Adrenal gland (tissue), 12 donors: Measurements from ENCODE around the gene C9orf50. TPM values are rescaled to one million over a fixed set of nuclear protein-coding genes. Genes with fewer than 3 reads are reported as not detected.

ENCODE experiments used
- DNase-seq, 7 donors: peaks; one replicate each; pipeline ENCODE4 v3.0.0-alpha.2; 2019 to 2020
- H3K27ac ChIP-seq, 5 donors: fragments of 200-600 bp; sonication (generic) in 4 of 5; 1 replicate in 3 of 5; 2 replicates in 2 of 5; pipeline versions ENCODE4 v1.5.1 to v1.8.0; 2016 to 2020; ENCODE audit warnings: mild to moderate bottlenecking in 1 of 5
- H3K27me3 ChIP-seq: fragments of 200-600 bp; 2 replicates; pipeline ENCODE4 v1.8.0; 2021
- H3K36me3 ChIP-seq, 2 donors: fragments of 200-600 bp; replicated peaks in 1 of 2; 1 replicate in 1 of 2; 2 replicates in 1 of 2; pipeline versions ENCODE4 v1.5.1 to v1.8.0; 2018 to 2022
- H3K4me1 ChIP-seq, 2 donors: fragments of 200-600 bp; replicated peaks in 1 of 2; 1 replicate in 1 of 2; 2 replicates in 1 of 2; pipeline versions ENCODE4 v1.5.1 to v1.8.0; 2018 to 2021
- H3K4me3 ChIP-seq, 4 donors: fragments of 200-600 bp; sonication (generic) in 3 of 4; one replicate each; pipeline ENCODE4 v1.5.1; 2016 to 2018
- H3K9me3 ChIP-seq, 3 donors: fragments of 200-600 bp; sonication (generic) in 1 of 3; replicated peaks in 1 of 3; 1 replicate in 2 of 3; 2 replicates in 1 of 3; pipeline versions ENCODE4 v1.5.1 to v1.8.0; 2016 to 2021
- CTCF ChIP-seq, 6 experiments: fragments of 450-650 bp in 4 of 6; fragments of 200-600 bp in 2 of 6; sonication (generic) in 1 of 6; IDR thresholded peaks; 1 replicate in 5 of 6; 2 replicates in 1 of 6; pipeline versions ENCODE4 v1.5.1 to v1.8.0; 2016 to 2021; ENCODE audit warnings: antibody characterized with exemption in 6 of 6, mild to moderate bottlenecking in 2 of 6, moderate library complexity in 1 of 6
- POLR2A ChIP-seq, 2 donors: fragments of 450-650 bp; IDR thresholded peaks; one replicate each; pipeline ENCODE4 v1.6.1; 2017; ENCODE audit warnings: antibody characterized with exemption in 2 of 2, mild to moderate bottlenecking in 2 of 2, moderate library complexity in 1 of 2
- whole genome bisulfite sequencing, 4 donors: extraction: QIAGEN DNeasy Blood & Tissue Kit in 2 of 4; methylation state at CpG; one replicate each; pipeline versions ENCODE4 v1.1.5 to v1.1.7; 2013 to 2017; 5-methylcytosine and 5-hydroxymethylcytosine counted together
- intact Hi-C, 2 donors: fragments of 100-400 bp; cut with DNase I; formaldehyde crosslinking; loops; one replicate each; pipeline versions ENCODE4 v1.14.1 to v1.15.0; 2022 to 2023
- polyA plus RNA-seq, 3 donors: library from polyadenylated mRNA; stranded (reverse); fragments of 200-250 nt in 2 of 3; fragments of 350-450 nt in 1 of 3; fragmentation: Illumina TruSeq in 1 of 3; extraction: RNeasy Lipid Tissue Mini Kit (QIAGEN cat#74804) in 1 of 3; gene quantifications; one replicate each; pipeline ENCODE4 v1.2.3, GENCODE V29; 2013 to 2014
- total RNA-seq, 9 donors: library from RNA; depleted of rRNA in 4 of 9; stranded (reverse); fragments of >200 nt in 4 of 9; fragments of 120-200 nt in 1 of 9; fragmentation: NEBNext Ultra II Directional in 1 of 9; extraction: Animal tissue kit (Norgen Biotek cat#: 25700) in 1 of 9; gene quantifications; one replicate each; pipeline versions ENCODE4 v1.1.0 to v1.2.4, GENCODE V29; 2013 to 2023
- donor health status: healthy with polysubstance abuse.
- donor health status: Bipolar disorder and iron deficiency.
- donor health status: DM: yes; HTN: yes; CAD: no.
- donor health status: DM: no; HTN: no; CAD: no.
- donor health status: DM: no; HTN: no; CAD: no.
- donor health status: DM: yes; HTN: yes; CAD: no.

The C9orf50 gene
- total and polyA plus RNA-seq, 12 donors: 0.11 to 0.74 (median 0.37) TPM; not detected in 7

DNA sequence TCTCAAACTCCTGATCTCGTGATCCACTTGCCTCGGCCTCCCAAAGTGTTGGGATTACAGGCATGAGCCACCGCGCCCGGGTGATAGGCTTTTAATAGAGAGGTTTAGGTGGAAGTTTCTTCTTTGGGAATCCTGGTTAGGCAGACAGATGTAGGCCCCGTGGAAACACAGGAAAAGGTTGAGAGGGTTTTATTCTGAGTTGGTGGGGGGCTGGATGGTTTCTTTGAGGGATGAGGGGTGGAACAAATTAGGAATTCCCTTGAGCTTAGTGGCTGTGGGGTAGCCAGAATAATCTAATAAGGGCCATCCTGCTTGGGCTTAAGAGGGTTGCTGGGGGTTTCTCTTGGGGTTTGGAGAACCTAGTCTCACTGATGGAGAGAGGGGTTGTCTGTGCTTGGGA is 30.4 kb downstream of the C9orf50 start:
- DNase-seq: no peak
- H3K9me3 ChIP-seq: no peaks in the 10 kb centered on the region
- no peaks in the 10 kb centered on the region for H3K36me3 ChIP-seq
- TF ChIP-seq CTCF (IDR thresholded peaks at IDR 0.05) (no peak), POLR2A (IDR thresholded peaks at IDR 0.05) (no peak)
- H3K27ac ChIP-seq: no peak overlapping the region
- H3K4me3 ChIP-seq: no peak overlapping the region
- intact Hi-C loops: no loop called here
- no peaks in the 10 kb centered on the region for H3K27me3 ChIP-seq
- 88 to 94% (median 91%) methylated on average over 6 of the region's 6 CpGs for WGBS, 4 donors
- no peaks in the 10 kb centered on the region for H3K4me1 ChIP-seq

DNA sequence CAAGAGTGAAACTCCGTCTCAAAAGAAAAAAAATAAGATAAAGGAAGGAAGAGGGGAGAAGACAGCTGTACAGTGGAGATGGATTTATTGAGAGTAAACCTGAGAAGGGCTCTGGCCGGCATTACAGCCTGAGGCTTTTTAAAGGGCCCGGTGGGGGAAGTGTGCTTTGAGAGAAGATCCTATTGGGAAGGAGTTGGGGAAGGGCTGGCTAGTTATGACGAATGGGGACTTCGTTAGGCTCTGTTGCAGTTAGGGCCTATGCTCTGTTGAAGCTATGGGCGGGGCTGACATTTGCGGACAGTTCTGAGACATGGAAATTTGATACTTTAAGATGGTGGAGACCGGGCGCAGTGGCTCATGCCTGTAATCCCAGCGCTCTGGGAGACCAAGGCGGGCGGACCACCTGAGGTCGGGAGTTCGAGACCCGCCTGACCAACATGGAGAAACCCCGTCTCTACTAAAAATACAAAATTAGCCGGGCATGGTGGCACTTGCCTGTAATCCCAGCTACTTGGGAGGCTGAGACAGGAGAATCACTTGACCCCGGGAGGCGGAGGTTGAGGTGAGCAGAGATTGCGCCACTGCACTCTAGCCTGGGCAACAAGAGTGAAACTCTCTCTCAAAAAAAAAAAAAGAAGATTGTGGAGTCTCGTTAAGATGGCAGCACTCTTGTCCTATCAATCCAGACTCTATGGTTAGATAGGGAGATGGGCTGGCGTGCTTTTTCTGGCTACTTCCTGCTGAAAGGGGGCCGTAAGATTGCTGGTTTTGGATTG is 33.2 kb downstream of the C9orf50 start:
- H3K4me1 ChIP-seq: peaks cover 0 to 5% of the 10 kb centered on the region in 2 donors
- H3K27me3 ChIP-seq: no peaks in the 10 kb centered on the region
- peak in 2 of 7 donors; percentile 56 to 75 for DNase-seq
- no peak overlapping the region for H3K27ac ChIP-seq
- H3K36me3 ChIP-seq: no peaks in the 10 kb centered on the region
- H3K9me3 ChIP-seq: no peaks in the 10 kb centered on the region
- TF ChIP-seq CTCF (IDR thresholded peaks at IDR 0.05): no peak
- TF ChIP-seq POLR2A (IDR thresholded peaks at IDR 0.05): no peak
- intact Hi-C loops: no loop called here
- 75 to 86% (median 85%) methylated on average over 23 of the region's 23 CpGs for WGBS, 4 donors
- no peak overlapping the region for H3K4me3 ChIP-seq

- Histone ChIP-seq H3K4me1 (peaks cover 0 to 5% of the 10 kb centered on the region in 2 donors), H3K4me3 (no peak overlapping the region), H3K36me3 (no peaks in the 10 kb centered on the region), H3K27me3 (no peaks in the 10 kb centered on the region), H3K9me3 (no peaks in the 10 kb centered on the region), H3K27ac (no peak overlapping the region)
- no peak for DNase-seq
- intact Hi-C loops: no loop called here
- no peak for TF ChIP-seq POLR2A (IDR thresholded peaks at IDR 0.05)
- TF ChIP-seq CTCF (IDR thresholded peaks at IDR 0.05): no peak
- WGBS, 4 donors: 75 to 87% (median 82%) methylated on average over 4 to 8 of the region's 8 CpGs
Measured at GRCh38 chr9:129586685-129587084, 34.2 kb downstream of the C9orf50 start.

- H3K27ac ChIP-seq: no peak overlapping the region
Measured at GRCh38 chr9:129586245-129586644, 34.7 kb downstream of the C9orf50 start.

More at GRCh38 chr9:129586245-129586644, 34.7 kb downstream of the C9orf50 start:
- TF ChIP-seq CTCF (IDR thresholded peaks at IDR 0.05) (no peak), POLR2A (IDR thresholded peaks at IDR 0.05) (no peak)
- WGBS, 4 donors: 82 to 96% (median 89%) methylated on average over 1 of the region's 1 CpG
- Histone ChIP-seq H3K9me3 (no peaks in the 10 kb centered on the region), H3K4me3 (no peak overlapping the region), H3K4me1 (peaks cover 0 to 5% of the 10 kb centered on the region in 2 donors), H3K27me3 (no peaks in the 10 kb centered on the region), H3K36me3 (no peaks in the 10 kb centered on the region)
- DNase-seq: no peak
- intact Hi-C loops: no loop called here
